G401.6 (cell line): ENCODE data around the gene ARPIN.
A peak's percentile ranks its signal among the peaks of the same experiment; 100 is the strongest.
"Not testable (repeated sequence)": the region's sequence is repeated elsewhere in the genome, so short reads cannot be mapped to it uniquely, and the experiment has no call there.

Experiments used
- FAIRE-seq: peaks from 2 replicates; lab custom pipeline; 2012; peaks lifted over from hg19 to GRCh38; lab: Jason Lieb, UNC

ARPIN gene

GRCh38 chr15:89910891-89911626 is 1.7 kb downstream of the ARPIN start:
- FAIRE-seq, result no peak

GRCh38 chr15:89909611-89910010 is 3.1 kb downstream of the ARPIN start:
- FAIRE-seq, result no peak

- no peak for FAIRE-seq
Observed at GRCh38 chr15:89908226-89908625, 4.5 kb downstream of the ARPIN start.

- FAIRE-seq, result no peak
Observed at GRCh38 chr15:89907289-89907688, 5.5 kb downstream of the ARPIN start.

- no peak for FAIRE-seq
Observed at GRCh38 chr15:89905846-89906378, 6.8 kb downstream of the ARPIN start.

- FAIRE-seq, result no peak
Observed at GRCh38 chr15:89904519-89904918, 8.2 kb downstream of the ARPIN start.

GRCh38 chr15:89903858-89904130 is 9.0 kb downstream of the ARPIN start:
- no peak for FAIRE-seq

GRCh38 chr15:89903015-89903857 is 9.5 kb downstream of the ARPIN start:
- FAIRE-seq, result no peak

- no peak for FAIRE-seq
Observed at GRCh38 chr15:89900849-89901248, 11.9 kb downstream of the ARPIN start.

- FAIRE-seq, result no peak
Observed at GRCh38 chr15:89899951-89900567, 12.7 kb downstream of the ARPIN start.

- FAIRE-seq, result no peak
Observed at GRCh38 chr15:89899295-89899945, 13.3 kb downstream of the ARPIN start.

- no peak for FAIRE-seq
Observed at GRCh38 chr15:89898614-89899294, 14.0 kb downstream of the ARPIN start.

GRCh38 chr15:89898146-89898545 is 14.6 kb downstream of the ARPIN start:
- FAIRE-seq, result no peak

- no peak for FAIRE-seq
Observed at GRCh38 chr15:89893696-89894447, 18.9 kb downstream of the ARPIN start, which contains the start of gene AP3S2. Gene AP3S2, minus strand, starts transcription at chr15:89893994. Its CDS starts 45 bp downstream, at chr15:89893949.

- no peak for FAIRE-seq
Observed at GRCh38 chr15:89893027-89893426, 19.7 kb downstream of the ARPIN start.

GRCh38 chr15:89888214-89888804 is 24.4 kb downstream of the ARPIN start:
- peak; percentile 44 for FAIRE-seq

GRCh38 chr15:89885611-89886010 is 27.1 kb downstream of the ARPIN start:
- no peak for FAIRE-seq

GRCh38 chr15:89885179-89885578 is 27.6 kb downstream of the ARPIN start:
- FAIRE-seq, result not testable (repeated sequence)

- no peak for FAIRE-seq
Observed at GRCh38 chr15:89883518-89883917, 29.2 kb downstream of the ARPIN start.

- FAIRE-seq, result no peak
Observed at GRCh38 chr15:89880727-89881126, 32.0 kb downstream of the ARPIN start.

- no peak for FAIRE-seq
Observed at GRCh38 chr15:89878323-89878722, 34.4 kb downstream of the ARPIN start.
